Suprapubic skin (tissue), 3 donors: ENCODE results near the gene PREX1.

ENCODE experiments used
- CTCF ChIP-seq, 2 donors: fragments of 200-600 bp in 1 of 2; fragments of 450-650 bp in 1 of 2; sonication (generic) in 1 of 2; IDR thresholded peaks; one replicate each; pipeline ENCODE4 v1.5.1; 2016 to 2019; ENCODE audit warnings: antibody characterized with exemption in 2 of 2, mild to moderate bottlenecking in 1 of 2, moderate library complexity in 1 of 2
- EP300 ChIP-seq: sonication (generic); formaldehyde crosslinking; IDR thresholded peaks from one replicate; pipeline ENCODE4 v1.6.1; 2017; ENCODE audit warnings: antibody characterized with exemption
- POLR2A ChIP-seq, 2 donors: fragments of 450-650 bp; IDR thresholded peaks; one replicate each; pipeline ENCODE4 v1.6.1; 2017; ENCODE audit warnings: antibody characterized with exemption in 2 of 2, mild to moderate bottlenecking in 2 of 2, moderate library complexity in 2 of 2

GRCh38 chr20:48661575-48662455, 166.0 kb downstream of the PREX1 start:
- TF ChIP-seq POLR2A (IDR thresholded peaks at IDR 0.05) (no peak), CTCF (IDR thresholded peaks at IDR 0.05) (no peak), EP300 (no peak)
